Measurements from ENCODE around the gene SGO1. TPM values are rescaled to one million over a fixed set of nuclear protein-coding genes. Genes with fewer than 3 reads are reported as not detected.

SGO1 gene
- total RNA-seq, 2 experiments from 2014 or later: 25.6 to 26.5 TPM

DNA sequence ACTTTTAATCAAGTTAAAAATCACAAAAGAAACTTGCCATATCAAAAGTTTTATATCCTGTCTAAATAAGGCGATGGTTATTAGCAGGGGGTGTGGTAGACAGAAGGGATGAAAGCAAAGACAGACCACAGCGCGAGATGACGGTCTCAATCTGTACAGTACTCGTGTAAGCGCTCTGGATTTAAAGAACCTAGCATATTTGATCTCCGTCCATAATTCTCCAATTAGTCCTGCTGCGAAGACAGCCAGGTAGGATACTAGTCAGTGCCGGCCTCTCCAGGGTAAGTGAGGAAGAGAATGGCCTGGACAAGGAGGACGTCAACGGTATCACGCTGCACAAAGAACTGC, 701 bp downstream of the SGO1 start:
- Mint-ChIP-seq H3K36me3 (ENCODE audit: low read depth) (peaks cover 20% of the 10 kb centered on the region), H3K27me3 (no peaks in the 10 kb centered on the region), H3K4me1 (ENCODE audit: low read depth) (peaks cover 5% of the 10 kb centered on the region), H3K9me3 (no peaks in the 10 kb centered on the region), H3K27ac (no peak overlapping the region), H3K4me3 (no peak overlapping the region)
- ChIA-PET CTCF (interaction anchor here (1.2 to 1.9 kb wide), 2 partner anchors 143 to 147 kb away, joined by 3 to 4 read pairs; no protein-coding TSS in a partner anchor), POLR2A (interaction anchor here (0.6 to 2.0 kb wide), 7 partner anchors 14 to 238 kb away, joined by 3 to 11 read pairs (median 3); partner anchors contain the start of gene KAT2B)
- TF ChIP-seq, protein P1, sequence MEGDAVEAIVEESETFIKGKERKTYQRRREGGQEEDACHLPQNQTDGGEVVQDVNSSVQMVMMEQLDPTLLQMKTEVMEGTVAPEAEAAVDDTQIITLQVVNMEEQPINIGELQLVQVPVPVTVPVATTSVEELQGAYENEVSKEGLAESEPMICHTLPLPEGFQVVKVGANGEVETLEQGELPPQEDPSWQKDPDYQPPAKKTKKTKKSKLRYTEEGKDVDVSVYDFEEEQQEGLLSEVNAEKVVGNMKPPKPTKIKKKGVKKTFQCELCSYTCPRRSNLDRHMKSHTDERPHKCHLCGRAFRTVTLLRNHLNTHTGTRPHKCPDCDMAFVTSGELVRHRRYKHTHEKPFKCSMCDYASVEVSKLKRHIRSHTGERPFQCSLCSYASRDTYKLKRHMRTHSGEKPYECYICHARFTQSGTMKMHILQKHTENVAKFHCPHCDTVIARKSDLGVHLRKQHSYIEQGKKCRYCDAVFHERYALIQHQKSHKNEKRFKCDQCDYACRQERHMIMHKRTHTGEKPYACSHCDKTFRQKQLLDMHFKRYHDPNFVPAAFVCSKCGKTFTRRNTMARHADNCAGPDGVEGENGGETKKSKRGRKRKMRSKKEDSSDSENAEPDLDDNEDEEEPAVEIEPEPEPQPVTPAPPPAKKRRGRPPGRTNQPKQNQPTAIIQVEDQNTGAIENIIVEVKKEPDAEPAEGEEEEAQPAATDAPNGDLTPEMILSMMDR (IDR thresholded peaks at IDR 0.05): no peak
- intact Hi-C loops (cut with micrococcal nuclease): loop anchor here (5.0 kb wide), 2 partner anchors 143 to 238 kb away; partner anchors contain the start of genes KAT2B and RAB5A
- peak; percentile 54 for DNase-seq
- ATAC-seq: peak; percentile 11

DNA sequence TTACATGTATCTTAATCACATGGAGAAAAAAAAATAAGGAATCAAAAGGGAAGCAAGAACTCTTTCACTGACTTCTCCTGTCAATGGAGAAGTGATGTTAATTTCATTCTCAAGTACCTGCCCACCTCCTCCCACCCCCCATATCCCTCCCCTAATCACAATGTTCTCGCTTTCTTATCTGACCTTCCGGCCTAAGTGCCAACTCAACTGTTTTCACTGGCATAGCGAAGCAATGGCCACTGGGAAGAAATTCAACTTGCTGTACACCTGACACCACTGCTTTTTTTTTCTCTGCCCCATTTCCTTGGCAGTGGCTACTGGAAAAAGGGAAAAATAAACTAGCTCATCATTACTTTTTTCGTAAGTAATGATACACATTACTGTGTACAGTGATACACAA, 3.8 kb downstream of the SGO1 start:
- ATAC-seq (no peak), DNase-seq (no peak)
- ChIA-PET CTCF (no interaction called here), POLR2A (no interaction called here)
- Mint-ChIP-seq H3K27ac (no peak overlapping the region), H3K4me3 (no peak overlapping the region), H3K9me3 (no peaks in the 10 kb centered on the region), H3K36me3 (ENCODE audit: low read depth) (peaks cover 38% of the 10 kb centered on the region), H3K4me1 (ENCODE audit: low read depth) (peaks cover 5% of the 10 kb centered on the region), H3K27me3 (no peaks in the 10 kb centered on the region)
- intact Hi-C loops (cut with micrococcal nuclease): no loop called here
- TF ChIP-seq, protein P1 (IDR thresholded peaks at IDR 0.05): no peak

DNA sequence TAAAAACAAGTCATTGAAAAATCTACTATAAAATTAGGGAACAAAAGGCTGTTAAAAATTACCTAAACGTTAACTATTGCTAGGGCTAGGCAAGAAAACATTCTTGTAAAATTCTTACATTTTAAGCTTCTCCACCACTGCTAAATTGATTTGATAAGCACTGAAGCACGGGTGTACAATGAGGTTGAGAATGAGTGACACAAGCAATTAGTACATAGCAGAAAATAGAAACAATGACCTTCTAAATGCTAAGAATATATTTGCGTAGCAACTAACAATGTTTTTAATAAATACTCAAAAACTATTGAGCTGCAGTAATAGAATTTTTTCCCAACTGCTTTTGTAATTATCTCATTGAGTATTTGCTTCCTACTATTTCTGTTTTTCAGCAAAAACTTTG, 4.7 kb downstream of the SGO1 start:
- Mint-ChIP-seq H3K4me1 (ENCODE audit: low read depth) (peaks cover 5% of the 10 kb centered on the region), H3K4me3 (no peak overlapping the region), H3K27ac (no peak overlapping the region), H3K36me3 (ENCODE audit: low read depth) (peaks cover 39% of the 10 kb centered on the region), H3K27me3 (no peaks in the 10 kb centered on the region), H3K9me3 (no peaks in the 10 kb centered on the region)
- TF ChIP-seq, protein P1 (IDR thresholded peaks at IDR 0.05): no peak
- ATAC-seq (no peak), DNase-seq (no peak)
- POLR2A ChIA-PET: no interaction called here
- intact Hi-C loops (cut with micrococcal nuclease): no loop called here
- CTCF ChIA-PET: no interaction called here

DNA sequence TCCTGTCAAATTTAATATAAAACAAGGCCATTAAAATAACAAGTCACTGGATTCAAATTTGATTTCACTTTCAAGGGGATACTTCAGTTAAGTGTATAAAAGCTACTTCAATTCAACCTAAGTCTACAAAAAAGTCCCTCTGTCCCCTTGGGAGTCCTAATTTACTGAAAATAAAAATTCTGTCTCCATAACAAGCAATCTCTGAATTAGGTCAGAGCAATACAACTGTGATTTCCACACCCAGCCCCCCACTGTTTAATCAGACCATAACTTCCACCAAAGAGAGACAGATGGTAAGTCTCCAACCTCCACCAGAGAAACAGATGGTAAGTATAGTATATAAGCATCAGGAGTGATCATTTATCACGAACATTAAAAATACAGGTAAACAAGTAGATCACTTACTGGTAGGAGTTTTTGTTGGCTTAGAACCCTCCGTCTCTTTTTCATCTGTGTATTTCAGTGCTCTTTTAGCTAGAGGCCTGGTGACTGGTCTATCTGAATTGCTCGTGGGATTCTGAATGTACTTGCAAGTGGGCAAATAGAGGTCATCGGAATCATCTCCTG, 12.1 kb downstream of the SGO1 start:
- ATAC-seq (no peak), DNase-seq (no peak)
- Mint-ChIP-seq H3K4me1 (ENCODE audit: low read depth) (no peaks in the 10 kb centered on the region), H3K4me3 (no peak overlapping the region), H3K9me3 (no peaks in the 10 kb centered on the region), H3K27ac (no peak overlapping the region), H3K36me3 (ENCODE audit: low read depth) (peaks cover 52% of the 10 kb centered on the region), H3K27me3 (no peaks in the 10 kb centered on the region)
- intact Hi-C loops (cut with micrococcal nuclease): no loop called here
- ChIA-PET CTCF (no interaction called here), POLR2A (no interaction called here)
- TF ChIP-seq, protein P1 (IDR thresholded peaks at IDR 0.05): no peak

DNA sequence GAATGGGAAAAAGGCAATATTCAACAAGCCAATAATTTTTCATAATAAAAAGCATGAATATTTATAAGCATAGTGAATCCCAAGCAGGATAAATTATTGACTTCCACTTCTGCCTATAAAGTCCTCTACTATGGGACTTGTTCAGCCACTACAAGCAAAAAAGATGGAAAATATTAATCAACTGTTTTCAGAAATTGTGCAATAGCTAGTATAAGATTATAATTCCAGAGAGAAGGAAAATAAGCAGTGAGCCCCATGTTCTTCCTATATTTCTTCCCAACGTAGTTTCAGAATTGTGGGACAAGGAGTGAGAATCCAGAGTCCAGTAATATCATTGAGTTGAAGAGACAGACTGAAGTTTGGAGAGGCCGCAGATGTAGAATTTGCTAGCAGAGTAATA, 24.3 kb downstream of the SGO1 start:
- DNase-seq (no peak), ATAC-seq (no peak)
- Mint-ChIP-seq H3K36me3 (ENCODE audit: low read depth) (peaks cover 39% of the 10 kb centered on the region), H3K9me3 (no peaks in the 10 kb centered on the region), H3K4me3 (no peak overlapping the region), H3K4me1 (ENCODE audit: low read depth) (peaks cover 17% of the 10 kb centered on the region), H3K27me3 (no peaks in the 10 kb centered on the region), H3K27ac (no peak overlapping the region)
- POLR2A ChIA-PET: no interaction called here
- TF ChIP-seq, protein P1 (IDR thresholded peaks at IDR 0.05): no peak
- CTCF ChIA-PET: interaction anchor here (1.6 to 1.8 kb wide), 2 partner anchors 15 to 22 kb away, joined by 4 read pairs; no protein-coding TSS in a partner anchor
- intact Hi-C loops (cut with micrococcal nuclease): no loop called here

Data from activated CD8-positive, alpha-beta T cell treated with anti-CD3 and anti-CD28 coated beads for 36 hours (primary cell).